C4-2B (cell line): ENCODE measurements around the gene DENND4A.
A peak's percentile ranks its signal among the peaks of the same experiment; 100 is the strongest.
"Not testable (repeated sequence)": the region's sequence is repeated elsewhere in the genome, so short reads cannot be mapped to it uniquely, and the experiment has no call there.

Source experiments
- H3K27ac ChIP-seq: fragments of 450-650 bp; 2 replicates; pipeline ENCODE4 v1.5.1; 2017
- CTCF ChIP-seq: fragments of 450-650 bp; conservative IDR thresholded peaks from 2 replicates; pipeline ENCODE4 v1.5.1; 2017; ENCODE audit warnings: mild to moderate bottlenecking
- ZFX ChIP-seq: fragments of 450-650 bp; IDR thresholded peaks from 2 replicates; pipeline ENCODE4 v1.6.1; 2017

Gene DENND4A

GRCh38 chr15:65618560-65619109 lies 173.5 kb downstream of the DENND4A start:
- H3K27ac ChIP-seq = no peak overlapping the region
- TF ChIP-seq ZFX = no peak
- no peak for TF ChIP-seq CTCF

GRCh38 chr15:65615887-65616286 lies 176.2 kb downstream of the DENND4A start:
- H3K27ac ChIP-seq = not testable (repeated sequence)

- H3K27ac ChIP-seq = no peak overlapping the region
- TF ChIP-seq ZFX (no peak), CTCF (no peak)
Observed at GRCh38 chr15:65612949-65613744, 178.9 kb downstream of the DENND4A start.

- H3K27ac ChIP-seq = no peak overlapping the region
- TF ChIP-seq CTCF (no peak), ZFX (no peak)
Observed at GRCh38 chr15:65612616-65612946, 179.5 kb downstream of the DENND4A start.

GRCh38 chr15:65611888-65612615 lies 180.0 kb downstream of the DENND4A start:
- H3K27ac ChIP-seq = peak overlapping the region; percentile 89
- TF ChIP-seq ZFX = no peak
- TF ChIP-seq CTCF = no peak

- TF ChIP-seq ZFX = peak; percentile 98
- peak; percentile 85 for TF ChIP-seq CTCF
- peak within 1 kb of the TSS; percentile 89 for H3K27ac ChIP-seq
Observed at GRCh38 chr15:65610871-65611718, 181.0 kb downstream of the DENND4A start, which contains the start of gene INTS14. Gene INTS14 (minus strand): TSS chr15:65611131. CDS start chr15:65607380, 3,751 bp downstream.
